ENCODE data around the gene CAMK4.

Gene CAMK4

GRCh38 chr5:111535879-111536549 is 311.8 kb downstream of the CAMK4 start:
- DNase-seq (ENCODE audit: low read depth), result no peak
- no peak overlapping the region for H3K4me3 ChIP-seq (ENCODE audit: low read length)
- no peak for TF ChIP-seq CTCF (conservative IDR thresholded peaks at IDR 0.05; ENCODE audit: low read depth, low read length)

- no peak for DNase-seq (ENCODE audit: low read depth)
- no peak for TF ChIP-seq CTCF (conservative IDR thresholded peaks at IDR 0.05; ENCODE audit: low read depth, low read length)
Observed at GRCh38 chr5:111537141-111538024, 313.2 kb downstream of the CAMK4 start.

More at GRCh38 chr5:111537141-111538024, 313.2 kb downstream of the CAMK4 start:
- H3K4me3 ChIP-seq (ENCODE audit: low read length), result no peak overlapping the region

Measured in retinal pigment epithelial cell (primary cell).